Ascending aorta (tissue), 2 donors: ENCODE results near the gene PCSK7. TPM values are rescaled to one million over a fixed set of nuclear protein-coding genes. Genes with fewer than 3 reads are reported as not detected.

Experiments used
- DNase-seq, 2 donors: peaks; one replicate each; pipeline ENCODE4 v3.0.0-alpha.2; 2019; ENCODE audit warnings: low spot score in 2 of 2
- H3K27ac ChIP-seq, 2 donors: fragments of 200-600 bp; sonication (generic); one replicate each; pipeline ENCODE4 v1.5.1; 2016 to 2017; ENCODE audit warnings: mild to moderate bottlenecking in 1 of 2
- H3K27me3 ChIP-seq: fragments of 200-600 bp; sonication (generic); one replicate; pipeline ENCODE4 v1.5.1; 2017
- H3K36me3 ChIP-seq, 2 donors: fragments of 200-600 bp; sonication (generic); one replicate each; pipeline ENCODE4 v1.5.1; 2016
- H3K4me1 ChIP-seq, 2 donors: fragments of 200-600 bp; sonication (generic); one replicate each; pipeline ENCODE4 v1.5.1; 2016 to 2017; ENCODE audit warnings: mild to moderate bottlenecking in 1 of 2
- H3K4me3 ChIP-seq, 2 donors: fragments of 200-600 bp; sonication (generic); one replicate each; pipeline ENCODE4 v1.5.1; 2016 to 2017; ENCODE audit warnings: mild to moderate bottlenecking in 1 of 2
- H3K9me3 ChIP-seq, 2 donors: fragments of 200-600 bp; sonication (generic); one replicate each; pipeline ENCODE4 v1.5.1; 2016
- intact Hi-C: fragments of 100-400 bp; cut with DNase I; formaldehyde crosslinking; loops from one replicate; pipeline ENCODE4 v1.15.1; 2023
- total RNA-seq: library from RNA; depleted of rRNA; stranded (reverse); fragments of >200 nt; gene quantifications from one replicate; pipeline ENCODE4 v1.1.0, GENCODE V29; 2016
- TF ChIP-seq, protein P1 (sequence below), 3 experiments: fragments of 200-600 bp in 2 of 3; fragments of 450-650 bp in 1 of 3; sonication (generic) in 2 of 3; IDR thresholded peaks; one replicate each; pipeline ENCODE4 v1.5.1; 2016 to 2019; ENCODE audit warnings: antibody characterized with exemption in 3 of 3, mild to moderate bottlenecking in 1 of 3, moderate library complexity in 1 of 3

The PCSK7 gene
- total RNA-seq, 1 donor from 2014 or later, result 112 TPM

- Histone ChIP-seq H3K9me3 (no peaks in the 10 kb centered on the region), H3K36me3 (peaks cover 14 to 20% of the 10 kb centered on the region in 2 donors), H3K27ac (peak overlapping the region; percentile 90 to 94), H3K27me3 (no peaks in the 10 kb centered on the region), H3K4me1 (peaks cover 35 to 53% of the 10 kb centered on the region in 2 donors), H3K4me3 (peak overlapping the region; percentile 3 to 46)
- no peak for DNase-seq
- intact Hi-C loops, result loop anchor here (1.0 kb wide), 1 partner anchor 22 kb away; the partner anchor contains the start of gene TAGLN
- TF ChIP-seq, protein P1, sequence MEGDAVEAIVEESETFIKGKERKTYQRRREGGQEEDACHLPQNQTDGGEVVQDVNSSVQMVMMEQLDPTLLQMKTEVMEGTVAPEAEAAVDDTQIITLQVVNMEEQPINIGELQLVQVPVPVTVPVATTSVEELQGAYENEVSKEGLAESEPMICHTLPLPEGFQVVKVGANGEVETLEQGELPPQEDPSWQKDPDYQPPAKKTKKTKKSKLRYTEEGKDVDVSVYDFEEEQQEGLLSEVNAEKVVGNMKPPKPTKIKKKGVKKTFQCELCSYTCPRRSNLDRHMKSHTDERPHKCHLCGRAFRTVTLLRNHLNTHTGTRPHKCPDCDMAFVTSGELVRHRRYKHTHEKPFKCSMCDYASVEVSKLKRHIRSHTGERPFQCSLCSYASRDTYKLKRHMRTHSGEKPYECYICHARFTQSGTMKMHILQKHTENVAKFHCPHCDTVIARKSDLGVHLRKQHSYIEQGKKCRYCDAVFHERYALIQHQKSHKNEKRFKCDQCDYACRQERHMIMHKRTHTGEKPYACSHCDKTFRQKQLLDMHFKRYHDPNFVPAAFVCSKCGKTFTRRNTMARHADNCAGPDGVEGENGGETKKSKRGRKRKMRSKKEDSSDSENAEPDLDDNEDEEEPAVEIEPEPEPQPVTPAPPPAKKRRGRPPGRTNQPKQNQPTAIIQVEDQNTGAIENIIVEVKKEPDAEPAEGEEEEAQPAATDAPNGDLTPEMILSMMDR (IDR thresholded peaks at IDR 0.05), result no peak
Observed at GRCh38 chr11:117220999-117221774, 10.7 kb downstream of the PCSK7 start.

DNA sequence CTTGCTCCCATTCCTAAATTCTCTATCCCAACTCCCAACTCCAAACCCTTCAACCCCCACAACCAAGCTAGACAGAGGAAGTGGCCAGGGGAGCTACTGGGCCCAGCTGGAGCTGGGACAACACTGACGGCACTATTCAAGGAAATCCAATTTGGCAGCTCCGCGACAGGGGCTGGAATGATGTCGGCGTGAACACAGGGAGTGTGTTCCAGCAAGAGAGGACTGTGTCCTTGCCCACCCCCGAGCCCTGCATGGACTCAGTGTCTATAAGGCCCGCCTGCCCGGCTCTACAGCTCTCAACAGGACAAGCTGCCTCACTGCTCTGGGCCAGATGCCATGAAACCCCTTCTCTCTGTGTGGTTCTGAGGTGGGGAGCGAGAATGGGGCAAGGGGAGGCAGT lies 11.3 kb downstream of the PCSK7 start:
- intact Hi-C loops, result loop anchor here (1.0 kb wide), 1 partner anchor 21 kb away; the partner anchor contains the start of gene TAGLN
- H3K27me3 ChIP-seq, result no peaks in the 10 kb centered on the region
- DNase-seq, result peak; percentile 55 to 95
- peak overlapping the region; percentile 3 to 46 for H3K4me3 ChIP-seq
- H3K9me3 ChIP-seq, result no peaks in the 10 kb centered on the region
- peaks cover 13 to 20% of the 10 kb centered on the region in 2 donors for H3K36me3 ChIP-seq
- peak overlapping the region; percentile 90 to 94 for H3K27ac ChIP-seq
- TF ChIP-seq, protein P1 (IDR thresholded peaks at IDR 0.05), result no peak
- peaks cover 41 to 55% of the 10 kb centered on the region in 2 donors for H3K4me1 ChIP-seq

DNA sequence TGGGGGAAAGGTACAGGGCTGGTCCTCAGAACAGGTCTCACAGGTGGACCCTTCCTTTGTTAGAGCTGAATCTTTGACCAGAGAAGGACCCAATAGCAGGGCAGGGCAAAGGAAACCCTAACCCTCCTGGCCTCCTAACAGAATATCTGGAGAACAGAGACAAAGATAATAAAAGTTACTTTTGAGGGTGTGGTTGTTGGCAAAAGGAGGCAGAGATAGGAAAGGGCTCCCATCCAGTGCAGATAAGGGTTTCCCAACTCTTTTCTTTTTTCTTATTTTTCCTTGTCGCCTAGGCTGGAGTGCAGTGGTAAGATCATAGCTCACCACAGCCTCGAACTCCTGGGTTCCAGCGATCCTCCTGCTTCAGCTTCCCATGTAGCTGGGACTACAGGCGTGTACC lies 11.9 kb downstream of the PCSK7 start:
- H3K36me3 ChIP-seq, result peaks cover 11 to 20% of the 10 kb centered on the region in 2 donors
- TF ChIP-seq, protein P1 (IDR thresholded peaks at IDR 0.05), result no peak
- H3K27me3 ChIP-seq, result no peaks in the 10 kb centered on the region
- peaks cover 41 to 55% of the 10 kb centered on the region in 2 donors for H3K4me1 ChIP-seq
- peak overlapping the region; percentile 90 to 94 for H3K27ac ChIP-seq
- intact Hi-C loops, result loop anchor here (1.0 kb wide), 1 partner anchor 21 kb away; the partner anchor contains the start of gene TAGLN
- no peaks in the 10 kb centered on the region for H3K9me3 ChIP-seq
- no peak for DNase-seq
- peak overlapping the region in 1 of 2 donors; percentile 46 for H3K4me3 ChIP-seq

- H3K36me3 ChIP-seq, result peaks cover 11 to 23% of the 10 kb centered on the region in 2 donors
- H3K27me3 ChIP-seq, result no peaks in the 10 kb centered on the region
- TF ChIP-seq, protein P1 (IDR thresholded peaks at IDR 0.05), result no peak
- no peaks in the 10 kb centered on the region for H3K9me3 ChIP-seq
- peak in 1 of 2 donors; percentile 64 for DNase-seq
- H3K27ac ChIP-seq, result peak overlapping the region; percentile 90 to 94
- H3K4me1 ChIP-seq, result peaks cover 41 to 55% of the 10 kb centered on the region in 2 donors
- peak overlapping the region in 1 of 2 donors; percentile 46 for H3K4me3 ChIP-seq
- intact Hi-C loops, result no loop called here
Observed at GRCh38 chr11:117219455-117219854, 12.4 kb downstream of the PCSK7 start.

DNA sequence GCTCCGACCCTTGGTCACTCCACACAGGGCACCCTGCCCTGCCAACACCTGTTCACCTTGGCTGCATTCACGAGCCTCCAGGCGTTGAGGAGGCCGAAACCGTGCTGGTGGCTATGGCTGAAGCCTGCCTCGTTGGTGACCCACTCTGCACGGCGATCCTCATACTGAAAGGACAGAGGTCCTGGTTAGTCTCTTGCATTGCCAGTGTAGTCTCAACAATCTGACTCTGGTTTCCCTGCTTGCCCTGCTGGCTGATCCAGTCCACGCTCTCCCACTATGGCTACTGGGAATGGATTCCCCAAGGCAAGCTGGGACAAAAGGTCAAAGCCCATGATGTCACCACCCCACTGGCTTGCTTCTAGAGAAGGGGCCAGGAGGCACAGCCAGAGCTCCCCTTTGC lies 12.9 kb downstream of the PCSK7 start:
- Histone ChIP-seq H3K4me1 (peaks cover 41 to 55% of the 10 kb centered on the region in 2 donors), H3K36me3 (peaks cover 11 to 20% of the 10 kb centered on the region in 2 donors), H3K9me3 (no peaks in the 10 kb centered on the region), H3K27me3 (no peaks in the 10 kb centered on the region), H3K4me3 (peak overlapping the region in 1 of 2 donors; percentile 51), H3K27ac (peak overlapping the region; percentile 90 to 94)
- DNase-seq, result peak in 1 of 2 donors; percentile 71
- TF ChIP-seq, protein P1 (IDR thresholded peaks at IDR 0.05), result no peak
- intact Hi-C loops, result no loop called here
